Trophoblast cell (in vitro differentiated cells and primary cell): ENCODE results near the gene TCN1.

Source experiments
- DNase-seq, 2 donors: peaks; one replicate each; pipeline ENCODE4 v3.0.0-alpha.2; 2016
- H2AFZ ChIP-seq: 2 replicates; pipeline ENCODE4 v1.6.1; 2013; ENCODE audit warnings: low read length, moderate library complexity, mild to moderate bottlenecking; ENCODE audit not compliant: insufficient read depth, poor library complexity
- H2AK5ac ChIP-seq: 2 replicates; pipeline ENCODE4 v1.6.1; 2013; ENCODE audit warnings: mild to moderate bottlenecking, low read length
- H2BK120ac ChIP-seq: 2 replicates; pipeline ENCODE4 v1.6.1; 2013; ENCODE audit warnings: low read length, mild to moderate bottlenecking, moderate library complexity; ENCODE audit not compliant: insufficient read depth, poor library complexity
- H2BK12ac ChIP-seq: 2 replicates; pipeline ENCODE4 v1.6.1; 2013; ENCODE audit warnings: mild to moderate bottlenecking, low read length, moderate library complexity
- H2BK5ac ChIP-seq: 2 replicates; pipeline ENCODE4 v1.6.1; 2013; ENCODE audit warnings: low read length, low read depth, moderate library complexity, mild to moderate bottlenecking; ENCODE audit not compliant: poor library complexity
- H3K14ac ChIP-seq: 2 replicates; pipeline ENCODE4 v1.6.1; 2013; ENCODE audit warnings: mild to moderate bottlenecking, low read length
- H3K18ac ChIP-seq: 2 replicates; pipeline ENCODE4 v1.6.1; 2013; ENCODE audit warnings: mild to moderate bottlenecking, low read length
- H3K23ac ChIP-seq: 2 replicates; pipeline ENCODE4 v1.6.1; 2013; ENCODE audit warnings: low read length
- H3K27ac ChIP-seq: 2 replicates; pipeline ENCODE4 v1.5.1; 2013; ENCODE audit warnings: low read depth, mild to moderate bottlenecking, inconsistent platforms, low read length, moderate library complexity
- H3K27me3 ChIP-seq: 2 replicates; pipeline ENCODE4 v1.6.1; 2013; ENCODE audit warnings: inconsistent platforms, mild to moderate bottlenecking, low read length, moderate library complexity; ENCODE audit not compliant: insufficient read depth
- H3K36me3 ChIP-seq, 2 experiments: 1 replicate in 1 of 2; 2 replicates in 1 of 2; pipeline ENCODE4 v1.6.1; 2013; ENCODE audit warnings: low read length in 2 of 2, mild to moderate bottlenecking in 2 of 2, moderate library complexity in 1 of 2; ENCODE audit not compliant: insufficient read depth in 2 of 2, control insufficient read depth in 1 of 2
- H3K4ac ChIP-seq: 2 replicates; pipeline ENCODE4 v1.6.1; 2013; ENCODE audit warnings: low read depth, mild to moderate bottlenecking, low read length, moderate library complexity
- H3K4me1 ChIP-seq, 2 experiments: 1 replicate in 1 of 2; 2 replicates in 1 of 2; pipeline ENCODE4 v1.6.1; 2013; ENCODE audit warnings: low read length in 2 of 2, mild to moderate bottlenecking in 2 of 2, moderate library complexity in 1 of 2; ENCODE audit not compliant: insufficient read depth in 2 of 2, control insufficient read depth in 1 of 2
- H3K4me2 ChIP-seq: 2 replicates; pipeline ENCODE4 v1.6.1; 2013; ENCODE audit warnings: inconsistent platforms, mild to moderate bottlenecking, low read length, moderate library complexity
- H3K4me3 ChIP-seq: 2 replicates; pipeline ENCODE4 v1.5.1; 2013; ENCODE audit warnings: mild to moderate bottlenecking, low read depth, low read length, inconsistent platforms
- H3K79me1 ChIP-seq: one replicate; pipeline ENCODE4 v1.6.1; 2013; ENCODE audit warnings: low read length
- H3K79me2 ChIP-seq: 2 replicates; pipeline ENCODE4 v1.6.1; 2013; ENCODE audit warnings: low read length, mild to moderate bottlenecking; ENCODE audit not compliant: control insufficient read depth, insufficient read depth, poor library complexity
- H3K9ac ChIP-seq: 2 replicates; pipeline ENCODE4 v1.6.1; 2013; ENCODE audit warnings: mild to moderate bottlenecking, low read length
- H3K9me3 ChIP-seq: 2 replicates; pipeline ENCODE4 v1.6.1; 2013; ENCODE audit warnings: low read depth, mild to moderate bottlenecking, control low read depth, inconsistent platforms, low read length; ENCODE audit not compliant: insufficient read depth
- H4K12ac ChIP-seq: 2 replicates; pipeline ENCODE4 v1.6.1; 2013; ENCODE audit warnings: low read depth, mild to moderate bottlenecking, low read length, moderate library complexity
- H4K8ac ChIP-seq: 2 replicates; pipeline ENCODE4 v1.6.1; 2013; ENCODE audit warnings: low read depth, mild to moderate bottlenecking, low read length, moderate library complexity
- H4K91ac ChIP-seq: one replicate; pipeline ENCODE4 v1.6.1; 2013; ENCODE audit warnings: low read depth, mild to moderate bottlenecking, low read length, moderate library complexity
- WGBS: extraction: QIAGEN DNeasy Blood & Tissue Kit; methylation state at CpG from one replicate; pipeline ENCODE4 v1.1.7; 2013; ENCODE audit warnings: missing lambda C conversion rate; ENCODE audit not compliant: insufficient read length, insufficient coverage; ENCODE audit errors: extremely low coverage; 5-methylcytosine and 5-hydroxymethylcytosine counted together

Gene TCN1

GRCh38 chr11:59878575-59878974, 12.3 kb upstream of the TCN1 start, which contains the start of gene OOSP3:
Gene OOSP3 (plus strand): TSS chr11:59878782. CDS start chr11:59878809, 27 bp downstream.
- no peak within 1 kb of the TSS for H2BK12ac ChIP-seq
- H3K18ac ChIP-seq = no peak within 1 kb of the TSS
- no CpG with 5 or more reads among the region's 5 CpGs for WGBS
- H3K4me1 ChIP-seq = no peaks in the 10 kb centered on the region
- H3K23ac ChIP-seq = no peak within 1 kb of the TSS
- H2BK120ac ChIP-seq = no peak within 1 kb of the TSS
- H4K91ac ChIP-seq = no peak within 1 kb of the TSS
- no peaks in the 10 kb centered on the region for H3K27me3 ChIP-seq
- H4K12ac ChIP-seq = no peak within 1 kb of the TSS
- DNase-seq = no peak
- no peak within 1 kb of the TSS for H3K4me2 ChIP-seq
- no peak within 1 kb of the TSS for H4K8ac ChIP-seq
- H3K9ac ChIP-seq = no peak within 1 kb of the TSS
- H3K9me3 ChIP-seq = no peaks in the 10 kb centered on the region
- no peak within 1 kb of the TSS for H2AK5ac ChIP-seq
- no peak within 1 kb of the TSS for H2AFZ ChIP-seq
- H2BK5ac ChIP-seq = no peak within 1 kb of the TSS
- H3K79me1 ChIP-seq = no peaks in the 10 kb centered on the region
- no peak within 1 kb of the TSS for H3K4ac ChIP-seq
- no peaks in the 10 kb centered on the region for H3K36me3 ChIP-seq
- no peaks in the 10 kb centered on the region for H3K79me2 ChIP-seq
- no peak within 1 kb of the TSS for H3K14ac ChIP-seq
- H3K4me3 ChIP-seq = no peak within 1 kb of the TSS
- H3K27ac ChIP-seq = no peak within 1 kb of the TSS

- no peak overlapping the region for H4K8ac ChIP-seq
- no peak overlapping the region for H3K4ac ChIP-seq
- no peaks in the 10 kb centered on the region for H3K36me3 ChIP-seq
- DNase-seq = peak; percentile 9 to 29
- H2AFZ ChIP-seq = no peak overlapping the region
- H3K14ac ChIP-seq = no peak overlapping the region
- H2AK5ac ChIP-seq = no peak overlapping the region
- no peak overlapping the region for H2BK5ac ChIP-seq
- no peaks in the 10 kb centered on the region for H3K4me1 ChIP-seq
- H3K27ac ChIP-seq = no peak overlapping the region
- H2BK120ac ChIP-seq = no peak overlapping the region
- H3K79me2 ChIP-seq = no peaks in the 10 kb centered on the region
- H3K4me2 ChIP-seq = no peak overlapping the region
- no peak overlapping the region for H3K9ac ChIP-seq
- H3K9me3 ChIP-seq = no peaks in the 10 kb centered on the region
- no peaks in the 10 kb centered on the region for H3K27me3 ChIP-seq
- no peak overlapping the region for H3K23ac ChIP-seq
- H3K4me3 ChIP-seq = no peak overlapping the region
- no peaks in the 10 kb centered on the region for H3K79me1 ChIP-seq
- no peak overlapping the region for H2BK12ac ChIP-seq
- H4K12ac ChIP-seq = no peak overlapping the region
- no peak overlapping the region for H3K18ac ChIP-seq
- H4K91ac ChIP-seq = no peak overlapping the region
Measured at GRCh38 chr11:59877784-59878183, 11.5 kb upstream of the TCN1 start.

GRCh38 chr11:59877325-59877724, 11.0 kb upstream of the TCN1 start:
- Histone ChIP-seq H4K8ac (no peak overlapping the region), H3K79me2 (no peaks in the 10 kb centered on the region), H4K12ac (no peak overlapping the region), H3K23ac (no peak overlapping the region), H3K4me1 (no peaks in the 10 kb centered on the region), H2AFZ (no peak overlapping the region), H3K9ac (no peak overlapping the region), H2BK12ac (no peak overlapping the region), H2BK5ac (no peak overlapping the region), H3K36me3 (no peaks in the 10 kb centered on the region), H4K91ac (no peak overlapping the region), H3K27me3 (no peaks in the 10 kb centered on the region), H3K4me3 (no peak overlapping the region), H3K18ac (no peak overlapping the region), H3K9me3 (no peaks in the 10 kb centered on the region), H3K4ac (no peak overlapping the region), H2BK120ac (no peak overlapping the region), H3K79me1 (no peaks in the 10 kb centered on the region), H2AK5ac (no peak overlapping the region), H3K4me2 (no peak overlapping the region), H3K14ac (no peak overlapping the region), H3K27ac (no peak overlapping the region)
- DNase-seq = no peak

- Histone ChIP-seq H3K4me1 (no peaks in the 10 kb centered on the region), H2AFZ (no peak overlapping the region), H3K23ac (no peak overlapping the region), H3K36me3 (no peaks in the 10 kb centered on the region), H3K18ac (no peak overlapping the region), H2BK120ac (no peak overlapping the region), H3K4me3 (no peak overlapping the region), H3K27ac (no peak overlapping the region), H3K9ac (no peak overlapping the region), H4K12ac (no peak overlapping the region), H2BK12ac (no peak overlapping the region), H4K8ac (no peak overlapping the region), H3K27me3 (no peaks in the 10 kb centered on the region), H3K4me2 (no peak overlapping the region), H4K91ac (no peak overlapping the region), H3K79me1 (no peaks in the 10 kb centered on the region), H2AK5ac (no peak overlapping the region), H2BK5ac (no peak overlapping the region), H3K9me3 (no peaks in the 10 kb centered on the region), H3K79me2 (no peaks in the 10 kb centered on the region), H3K14ac (no peak overlapping the region), H3K4ac (no peak overlapping the region)
- WGBS = no CpG with 5 or more reads among the region's 9 CpGs
- DNase-seq = no peak
Measured at GRCh38 chr11:59875856-59876519, 9.7 kb upstream of the TCN1 start.
